Caco-2 (cell line): ENCODE measurements around the gene FSD1. TPM values are rescaled to one million over a fixed set of nuclear protein-coding genes. Genes with fewer than 3 reads are reported as not detected.

Experiments
- BruUV-seq: library from RNA; stranded (reverse); fragments of 400-500 nt; replicated peaks from 2 replicates; lab custom pipeline; 2021; lab: Mats Ljungman, UMichigan
- CTCF ChIA-PET: fragments of 300-600 bp; sonication (Branson Sonifier 250); formaldehyde crosslinking; loops from one replicate; lab custom pipeline; 2022; ENCODE audit warnings: antibody characterized with exemption; lab: Charles Lee
- POLR2A ChIA-PET: fragments of 300-600 bp; sonication (Branson Sonifier 250); formaldehyde crosslinking; loops from one replicate; lab custom pipeline; 2022; ENCODE audit warnings: antibody characterized with exemption; lab: Charles Lee
- DNase-seq, 2 experiments: peaks; one replicate each; pipeline versions ENCODE4 v3.0.0 to v3.0.0-alpha.2; 2020 to 2022
- H3K27me3 ChIP-seq: replicated peaks from 2 replicates; pipeline ENCODE4 v1.6.0; 2011; ENCODE audit warnings: low read length; ENCODE audit not compliant: control insufficient read depth, insufficient read depth
- H3K36me3 ChIP-seq: 2 replicates; pipeline ENCODE4 v1.5.1; 2011; ENCODE audit warnings: low read length; ENCODE audit not compliant: control insufficient read depth, insufficient read depth
- H3K4me1 ChIP-seq: fragments of 250-450 bp; sonication (Bioruptor Pico); 2 replicates; pipeline ENCODE4 v1.5.1; 2020; ENCODE audit warnings: mild to moderate bottlenecking
- H3K4me3 ChIP-seq: 2 replicates; pipeline ENCODE4 v1.5.1; 2011; ENCODE audit warnings: low read depth, mild to moderate bottlenecking, control low read depth, low read length
- H3K9me3 ChIP-seq: fragments of 250-450 bp; sonication (Bioruptor Pico); 2 replicates; pipeline ENCODE4 v1.5.1; 2020; ENCODE audit warnings: mild to moderate bottlenecking, moderate library complexity
- H3K27ac Mint-ChIP-seq: one replicate; pipeline ENCODE4 v1.8.0; 2022; ENCODE audit warnings: mixed read lengths; ENCODE audit not compliant: unreplicated experiment
- H3K27me3 Mint-ChIP-seq: one replicate; pipeline ENCODE4 v1.8.0; 2022; ENCODE audit warnings: mixed read lengths; ENCODE audit not compliant: insufficient read depth, unreplicated experiment
- H3K36me3 Mint-ChIP-seq: one replicate; pipeline ENCODE4 v1.8.0; 2022; ENCODE audit warnings: mild to moderate bottlenecking, mixed read lengths; ENCODE audit not compliant: insufficient read depth, unreplicated experiment
- H3K4me1 Mint-ChIP-seq: one replicate; pipeline ENCODE4 v1.8.0; 2022; ENCODE audit warnings: low read depth, mixed read lengths; ENCODE audit not compliant: unreplicated experiment
- H3K4me3 Mint-ChIP-seq: one replicate; pipeline ENCODE4 v1.8.0; 2022; ENCODE audit warnings: mild to moderate bottlenecking, moderate library complexity, mixed read lengths; ENCODE audit not compliant: unreplicated experiment
- H3K9me3 Mint-ChIP-seq: one replicate; pipeline ENCODE4 v1.8.0; 2022; ENCODE audit warnings: mixed read lengths; ENCODE audit not compliant: unreplicated experiment
- CTCF ChIP-seq, 2 experiments: fragments of 200-600 bp in 1 of 2; IDR thresholded peaks; 1 replicate in 1 of 2; 2 replicates in 1 of 2; pipeline versions ENCODE4 v1.5.1 to v1.8.0; 2011 to 2022; ENCODE audit warnings: antibody characterized with exemption in 1 of 2, control low read depth in 1 of 2, inconsistent platforms in 1 of 2, low read depth in 1 of 2, low read length in 1 of 2, mild to moderate bottlenecking in 1 of 2, moderate library complexity in 1 of 2; ENCODE audit not compliant: insufficient read depth in 1 of 2, severe bottlenecking in 1 of 2, unreplicated experiment in 1 of 2
- intact Hi-C: fragments of 100-400 bp; cut with micrococcal nuclease; formaldehyde crosslinking; loops from one replicate; pipeline ENCODE4 v1.10.0; 2022; ENCODE audit not compliant: unreplicated experiment
- total RNA-seq: library from RNA; stranded (reverse); gene quantifications from 2 replicates; pipeline ENCODE4 v1.2.3, GENCODE V29; 2022

The FSD1 gene
- total RNA-seq, 1 experiment from 2014 or later = 9.0 TPM

GRCh38 chr19:4291184-4291732, 13.1 kb upstream of the FSD1 start:
- DNase-seq = no peak
- CTCF ChIA-PET = no interaction called here
- intact Hi-C loops = no loop called here
- TF ChIP-seq CTCF (IDR thresholded peaks at IDR 0.05; ENCODE audit: insufficient read depth in 1 of 2, low read depth in 1 of 2, low read length in 1 of 2, severe bottlenecking in 1 of 2, unreplicated experiment in 1 of 2) = no peak
- no peaks in the 10 kb centered on the region for H3K4me1 ChIP-seq
- H3K36me3 ChIP-seq = no peaks in the 10 kb centered on the region
- BruUV-seq = no TSS peak
- no peaks in the 10 kb centered on the region for H3K36me3 Mint-ChIP-seq
- H3K9me3 Mint-ChIP-seq = no peaks in the 10 kb centered on the region
- H3K4me3 ChIP-seq = no peak overlapping the region
- no peaks in the 10 kb centered on the region for H3K27me3 ChIP-seq
- H3K27me3 Mint-ChIP-seq = no peaks in the 10 kb centered on the region
- H3K4me1 Mint-ChIP-seq = peaks cover 2% of the 10 kb centered on the region
- no peaks in the 10 kb centered on the region for H3K9me3 ChIP-seq
- no peak overlapping the region for H3K4me3 Mint-ChIP-seq
- POLR2A ChIA-PET = no interaction called here
- H3K27ac Mint-ChIP-seq = no peak overlapping the region

GRCh38 chr19:4292515-4292914, 11.9 kb upstream of the FSD1 start:
- H3K4me3 ChIP-seq = no peak overlapping the region
- H3K36me3 Mint-ChIP-seq = no peaks in the 10 kb centered on the region
- TF ChIP-seq CTCF (IDR thresholded peaks at IDR 0.05; ENCODE audit: insufficient read depth in 1 of 2, low read depth in 1 of 2, low read length in 1 of 2, severe bottlenecking in 1 of 2, unreplicated experiment in 1 of 2) = no peak
- intact Hi-C loops = no loop called here
- no peaks in the 10 kb centered on the region for H3K4me1 ChIP-seq
- no peak overlapping the region for H3K4me3 Mint-ChIP-seq
- no peaks in the 10 kb centered on the region for H3K9me3 ChIP-seq
- ChIA-PET CTCF (no interaction called here), POLR2A (no interaction called here)
- DNase-seq = no peak
- BruUV-seq = no TSS peak
- no peaks in the 10 kb centered on the region for H3K27me3 Mint-ChIP-seq
- H3K9me3 Mint-ChIP-seq = no peaks in the 10 kb centered on the region
- H3K27ac Mint-ChIP-seq = no peak overlapping the region
- no peaks in the 10 kb centered on the region for H3K36me3 ChIP-seq
- H3K27me3 ChIP-seq = no peaks in the 10 kb centered on the region
- no peaks in the 10 kb centered on the region for H3K4me1 Mint-ChIP-seq

GRCh38 chr19:4294389-4294788, 10.0 kb upstream of the FSD1 start:
- H3K9me3 Mint-ChIP-seq = no peaks in the 10 kb centered on the region
- no peaks in the 10 kb centered on the region for H3K4me1 ChIP-seq
- intact Hi-C loops = no loop called here
- H3K9me3 ChIP-seq = no peaks in the 10 kb centered on the region
- no peaks in the 10 kb centered on the region for H3K36me3 Mint-ChIP-seq
- no peaks in the 10 kb centered on the region for H3K4me1 Mint-ChIP-seq
- DNase-seq = no peak
- POLR2A ChIA-PET = no interaction called here
- no peak overlapping the region for H3K4me3 Mint-ChIP-seq
- no peaks in the 10 kb centered on the region for H3K36me3 ChIP-seq
- CTCF ChIA-PET = no interaction called here
- no peak overlapping the region for H3K4me3 ChIP-seq
- TF ChIP-seq CTCF (IDR thresholded peaks at IDR 0.05; ENCODE audit: insufficient read depth in 1 of 2, low read depth in 1 of 2, low read length in 1 of 2, severe bottlenecking in 1 of 2, unreplicated experiment in 1 of 2) = no peak
- H3K27me3 Mint-ChIP-seq = no peaks in the 10 kb centered on the region
- BruUV-seq = no TSS peak
- no peaks in the 10 kb centered on the region for H3K27me3 ChIP-seq
- H3K27ac Mint-ChIP-seq = no peak overlapping the region
